ENCODE data around the gene THSD4. TPM values are rescaled to one million over a fixed set of nuclear protein-coding genes. Genes with fewer than 3 reads are reported as not detected.

Gene THSD4
- total RNA-seq, 1 experiment from 2014 or later, result 36.3 TPM

DNA sequence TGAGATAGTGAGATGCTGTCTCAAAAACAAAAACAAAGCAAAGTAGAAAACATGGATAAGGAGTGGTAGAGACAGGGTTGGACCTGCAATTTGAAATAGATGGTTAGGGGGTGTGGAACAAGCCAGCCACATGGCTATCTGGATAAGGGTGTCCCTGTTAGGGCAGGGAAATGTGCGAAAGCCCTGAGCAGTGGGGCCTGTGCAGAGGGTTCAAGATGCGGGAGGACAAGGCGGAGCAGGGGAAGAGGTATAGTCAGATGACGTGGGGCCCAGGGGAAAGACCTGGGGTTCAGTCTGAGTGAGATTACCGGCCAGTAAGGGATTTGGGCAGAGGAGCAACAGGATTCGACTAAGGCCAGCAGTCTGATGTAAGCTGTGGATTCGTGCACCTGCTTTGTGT lies 676.7 kb downstream of the THSD4 start:
- H3K9me3 Mint-ChIP-seq (ENCODE audit: unreplicated experiment), result no peaks in the 10 kb centered on the region
- H3K36me3 Mint-ChIP-seq (ENCODE audit: insufficient read depth, unreplicated experiment), result no peaks in the 10 kb centered on the region
- DNase-seq (ENCODE audit: unreplicated experiment), result no peak
- ChIA-PET POLR2A (no interaction called here), CTCF (interaction anchor here (1.9 to 2.0 kb wide), 2 partner anchors 9 to 12 kb away, joined by 5 to 13 read pairs; no protein-coding TSS in a partner anchor)
- no peak overlapping the region for H3K4me3 Mint-ChIP-seq (ENCODE audit: unreplicated experiment)
- no peaks in the 10 kb centered on the region for H3K27me3 Mint-ChIP-seq (ENCODE audit: insufficient read depth, unreplicated experiment)
- H3K4me1 Mint-ChIP-seq (ENCODE audit: insufficient read depth, unreplicated experiment), result peaks cover 12% of the 10 kb centered on the region
- TF ChIP-seq, protein P1, sequence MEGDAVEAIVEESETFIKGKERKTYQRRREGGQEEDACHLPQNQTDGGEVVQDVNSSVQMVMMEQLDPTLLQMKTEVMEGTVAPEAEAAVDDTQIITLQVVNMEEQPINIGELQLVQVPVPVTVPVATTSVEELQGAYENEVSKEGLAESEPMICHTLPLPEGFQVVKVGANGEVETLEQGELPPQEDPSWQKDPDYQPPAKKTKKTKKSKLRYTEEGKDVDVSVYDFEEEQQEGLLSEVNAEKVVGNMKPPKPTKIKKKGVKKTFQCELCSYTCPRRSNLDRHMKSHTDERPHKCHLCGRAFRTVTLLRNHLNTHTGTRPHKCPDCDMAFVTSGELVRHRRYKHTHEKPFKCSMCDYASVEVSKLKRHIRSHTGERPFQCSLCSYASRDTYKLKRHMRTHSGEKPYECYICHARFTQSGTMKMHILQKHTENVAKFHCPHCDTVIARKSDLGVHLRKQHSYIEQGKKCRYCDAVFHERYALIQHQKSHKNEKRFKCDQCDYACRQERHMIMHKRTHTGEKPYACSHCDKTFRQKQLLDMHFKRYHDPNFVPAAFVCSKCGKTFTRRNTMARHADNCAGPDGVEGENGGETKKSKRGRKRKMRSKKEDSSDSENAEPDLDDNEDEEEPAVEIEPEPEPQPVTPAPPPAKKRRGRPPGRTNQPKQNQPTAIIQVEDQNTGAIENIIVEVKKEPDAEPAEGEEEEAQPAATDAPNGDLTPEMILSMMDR (IDR thresholded peaks at IDR 0.05; ENCODE audit: unreplicated experiment), result no peak
- BruUV-seq (replicated peaks), result no TSS peak
- no peak overlapping the region for H3K27ac Mint-ChIP-seq (ENCODE audit: low read depth, unreplicated experiment)
- intact Hi-C loops (cut with micrococcal nuclease), result no loop called here

DNA sequence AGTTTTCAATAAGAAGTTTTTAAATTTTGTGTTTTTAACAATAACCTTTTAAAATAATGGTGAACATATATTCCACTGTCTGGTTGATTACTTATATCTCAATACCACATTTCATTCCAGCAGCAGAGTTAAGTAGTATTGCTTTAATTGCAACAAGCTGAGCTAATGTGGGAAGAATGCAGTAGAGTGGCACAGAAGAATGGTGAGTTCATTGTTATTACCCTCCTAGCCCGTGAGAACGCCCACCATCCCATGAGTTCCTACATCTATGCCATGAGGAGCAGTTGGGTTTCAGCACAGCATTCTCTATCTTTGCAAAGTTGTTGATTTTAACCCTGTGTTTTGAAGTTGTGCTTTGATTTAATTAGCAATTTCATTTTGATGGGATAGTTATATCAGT lies 677.2 kb downstream of the THSD4 start:
- no TSS peak for BruUV-seq (replicated peaks)
- H3K27ac Mint-ChIP-seq (ENCODE audit: low read depth, unreplicated experiment), result no peak overlapping the region
- POLR2A ChIA-PET, result no interaction called here
- H3K36me3 Mint-ChIP-seq (ENCODE audit: insufficient read depth, unreplicated experiment), result no peaks in the 10 kb centered on the region
- H3K9me3 Mint-ChIP-seq (ENCODE audit: unreplicated experiment), result no peaks in the 10 kb centered on the region
- TF ChIP-seq, protein P1 (IDR thresholded peaks at IDR 0.05; ENCODE audit: unreplicated experiment), result no peak
- CTCF ChIA-PET, result interaction anchor here (2.0 kb wide), 1 partner anchor 8 kb away, joined by 13 read pairs; no protein-coding TSS in a partner anchor
- DNase-seq (ENCODE audit: unreplicated experiment), result no peak
- H3K4me1 Mint-ChIP-seq (ENCODE audit: insufficient read depth, unreplicated experiment), result peaks cover 12% of the 10 kb centered on the region
- intact Hi-C loops (cut with micrococcal nuclease), result no loop called here
- H3K4me3 Mint-ChIP-seq (ENCODE audit: unreplicated experiment), result no peak overlapping the region
- H3K27me3 Mint-ChIP-seq (ENCODE audit: insufficient read depth, unreplicated experiment), result no peaks in the 10 kb centered on the region

DNA sequence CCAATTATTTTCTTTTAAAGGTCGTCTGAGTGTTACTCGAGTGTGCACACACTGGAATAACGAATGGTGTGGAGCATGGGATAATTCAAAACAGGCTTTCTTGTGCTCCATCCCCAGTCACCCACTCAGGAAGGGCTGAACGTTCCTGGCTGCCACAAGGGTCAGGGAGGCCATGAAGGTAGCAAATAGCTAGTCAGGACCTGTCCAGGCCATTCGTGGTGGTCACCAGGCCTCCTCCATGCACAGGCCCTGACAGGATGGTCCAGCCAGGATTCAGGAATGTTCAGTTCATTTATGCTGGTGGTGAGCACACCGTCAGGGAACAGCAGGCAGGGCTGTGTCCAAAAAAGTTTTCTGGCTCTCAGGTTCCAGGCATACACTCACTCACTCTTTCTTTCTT lies 683.4 kb downstream of the THSD4 start:
- POLR2A ChIA-PET, result interaction anchor here (0.7 kb wide), 2 partner anchors 214 to 830 kb away, joined by 3 read pairs; no protein-coding TSS in a partner anchor
- CTCF ChIA-PET, result interaction anchor here (0.9 to 9.1 kb wide), 4 partner anchors 17 to 266 kb away, joined by 3 to 149 read pairs (median 4); no protein-coding TSS in a partner anchor
- no peak for DNase-seq (ENCODE audit: unreplicated experiment)
- Mint-ChIP-seq H3K27ac (ENCODE audit: low read depth, unreplicated experiment) (no peak overlapping the region), H3K36me3 (ENCODE audit: insufficient read depth, unreplicated experiment) (no peaks in the 10 kb centered on the region), H3K27me3 (ENCODE audit: insufficient read depth, unreplicated experiment) (no peaks in the 10 kb centered on the region), H3K9me3 (ENCODE audit: unreplicated experiment) (no peaks in the 10 kb centered on the region), H3K4me1 (ENCODE audit: insufficient read depth, unreplicated experiment) (peaks cover 6% of the 10 kb centered on the region), H3K4me3 (ENCODE audit: unreplicated experiment) (no peak overlapping the region)
- BruUV-seq (replicated peaks), result no TSS peak
- intact Hi-C loops (cut with micrococcal nuclease), result no loop called here
- TF ChIP-seq, protein P1 (IDR thresholded peaks at IDR 0.05; ENCODE audit: unreplicated experiment), result no peak

DNA sequence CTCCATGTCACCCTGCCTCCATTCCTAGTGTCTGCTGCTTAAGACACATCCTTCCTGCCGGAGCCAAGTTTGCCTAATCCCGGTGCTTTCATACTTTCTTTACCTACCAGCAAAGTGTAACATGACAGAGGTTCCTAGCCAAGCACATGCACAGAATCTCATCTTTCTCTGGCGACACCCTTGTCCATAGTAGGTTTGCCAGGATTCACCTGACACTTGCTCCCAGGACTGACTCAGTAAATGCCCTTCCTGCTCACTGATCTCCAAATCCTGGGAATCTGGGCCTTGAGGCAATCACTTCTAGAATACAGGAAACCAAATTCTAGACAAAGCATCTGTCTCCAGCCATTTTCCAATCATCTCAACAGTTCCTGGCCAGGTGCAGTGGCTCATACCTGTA lies 684.9 kb downstream of the THSD4 start:
- BruUV-seq (replicated peaks), result no TSS peak
- intact Hi-C loops (cut with micrococcal nuclease), result loop anchor here (5.0 to 10.0 kb wide), 5 partner anchors 148 to 908 kb away; partner anchors contain the start of genes LRRC49, THAP10 and THSD4
- no peak for DNase-seq (ENCODE audit: unreplicated experiment)
- no peaks in the 10 kb centered on the region for H3K27me3 Mint-ChIP-seq (ENCODE audit: insufficient read depth, unreplicated experiment)
- ChIA-PET CTCF (interaction anchor here (0.6 to 9.1 kb wide), 24 partner anchors 8 to 1117 kb away, joined by 3 to 149 read pairs (median 6); no protein-coding TSS in a partner anchor), POLR2A (interaction anchor here (1.2 to 1.5 kb wide), 2 partner anchors 56 to 350 kb away, joined by 3 to 6 read pairs; no protein-coding TSS in a partner anchor)
- TF ChIP-seq, protein P1 (IDR thresholded peaks at IDR 0.05; ENCODE audit: unreplicated experiment), result no peak
- H3K4me1 Mint-ChIP-seq (ENCODE audit: insufficient read depth, unreplicated experiment), result peaks cover 6% of the 10 kb centered on the region
- H3K4me3 Mint-ChIP-seq (ENCODE audit: unreplicated experiment), result no peak overlapping the region
- H3K36me3 Mint-ChIP-seq (ENCODE audit: insufficient read depth, unreplicated experiment), result no peaks in the 10 kb centered on the region
- H3K27ac Mint-ChIP-seq (ENCODE audit: low read depth, unreplicated experiment), result no peak overlapping the region
- H3K9me3 Mint-ChIP-seq (ENCODE audit: unreplicated experiment), result no peaks in the 10 kb centered on the region

Measured in MCF 10A (cell line).